Raji (cell line): ENCODE results near the gene DBNDD1.

Experiments
- POLR2A ChIP-seq: IDR thresholded peaks from 2 replicates; pipeline ENCODE4 v1.6.1; 2011; ENCODE audit warnings: low read depth, low read length, control low read depth; ENCODE audit not compliant: insufficient read depth

The DBNDD1 gene

DNA sequence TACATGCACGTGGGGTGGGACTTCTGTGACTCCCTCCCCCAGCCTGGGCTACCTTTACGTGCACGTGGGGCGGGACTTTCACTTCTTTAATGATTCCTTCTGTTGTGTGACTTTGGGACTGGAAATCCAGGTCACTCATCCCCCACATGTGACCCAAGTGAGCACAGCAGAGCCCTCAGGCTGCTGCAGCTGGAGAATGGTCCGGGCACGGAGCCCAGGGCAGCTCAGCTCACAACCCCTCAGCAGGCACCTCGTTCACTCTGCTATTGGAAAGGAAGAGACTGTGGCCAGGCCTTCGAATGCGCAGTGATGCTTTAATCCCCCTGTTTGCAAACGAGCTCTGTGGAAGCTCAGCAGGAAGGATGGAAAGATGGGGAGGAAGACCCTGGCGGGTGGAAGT is 14.7 kb downstream of the DBNDD1 start:
- no peak for TF ChIP-seq POLR2A

- TF ChIP-seq POLR2A: no peak
Measured at GRCh38 chr16:90002759-90003158, 16.5 kb downstream of the DBNDD1 start.

- TF ChIP-seq POLR2A: no peak
Measured at GRCh38 chr16:90001761-90002503, 17.3 kb downstream of the DBNDD1 start.

DNA sequence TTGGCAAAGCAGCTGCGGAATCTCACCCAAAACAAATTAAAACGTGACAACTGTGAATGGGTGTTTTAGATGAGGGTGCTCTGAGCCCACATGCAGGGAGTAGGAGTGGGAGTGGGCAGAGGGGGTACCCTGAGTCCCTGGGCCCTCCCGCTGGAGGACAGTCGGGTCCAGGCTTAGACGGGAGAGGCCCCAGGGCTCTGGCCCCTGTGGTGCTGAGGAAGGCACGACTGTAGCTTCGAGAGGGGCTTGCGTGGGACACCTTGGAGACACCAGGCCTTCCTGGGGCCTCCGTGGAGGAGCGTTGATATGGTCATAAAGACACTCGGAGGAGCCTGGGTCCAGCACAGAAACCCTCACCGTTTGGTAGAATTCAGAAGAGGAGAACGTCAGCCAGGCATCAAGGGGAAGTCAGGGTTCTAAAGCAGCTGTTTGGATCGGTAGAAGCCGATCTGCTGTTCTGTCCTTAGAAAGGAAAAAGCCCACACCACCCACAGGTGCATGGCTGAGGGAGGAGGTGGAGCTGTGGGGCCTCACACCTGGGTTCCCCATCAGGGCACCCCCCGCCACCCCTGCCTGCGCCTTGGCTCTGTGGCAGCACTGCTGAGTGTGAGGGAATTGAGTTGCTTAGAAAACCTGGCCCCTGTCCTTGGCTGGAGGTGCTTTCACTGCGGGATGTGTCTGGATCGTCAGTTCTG is 18.4 kb downstream of the DBNDD1 start:
- TF ChIP-seq POLR2A: no peak

- no peak for TF ChIP-seq POLR2A
Measured at GRCh38 chr16:89999831-90000574, 19.3 kb downstream of the DBNDD1 start.

DNA sequence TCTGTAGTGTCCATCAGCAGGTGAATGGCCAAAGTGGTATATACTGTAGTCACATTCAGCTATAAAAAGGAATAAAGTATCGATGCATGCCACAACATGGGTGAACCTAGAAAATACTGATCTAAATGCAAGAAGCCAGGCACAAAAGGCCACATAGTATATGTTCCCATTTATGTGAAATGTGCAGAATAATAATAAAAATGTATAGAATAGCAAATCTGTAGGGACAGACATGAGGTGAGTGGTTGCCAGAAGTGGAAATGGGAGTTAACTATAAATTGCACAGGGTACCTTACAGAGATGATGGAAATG is 23.1 kb downstream of the DBNDD1 start:
- TF ChIP-seq POLR2A: no peak

DNA sequence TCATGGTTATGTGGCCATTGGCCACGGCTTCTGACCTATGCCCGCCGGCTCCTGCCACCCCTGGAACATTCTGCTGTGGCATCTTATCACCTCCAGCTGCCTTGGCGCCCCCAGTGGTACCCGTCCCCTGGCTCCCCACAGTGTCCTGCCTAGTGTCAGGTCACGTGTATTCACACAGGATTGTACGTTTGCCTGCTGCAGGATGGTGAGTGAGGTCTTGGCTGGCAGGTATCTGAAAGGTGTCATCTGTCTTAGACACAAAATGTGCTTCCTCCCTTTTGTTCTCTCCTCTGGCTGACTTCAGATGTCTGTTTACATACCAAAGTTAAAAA is 24.9 kb downstream of the DBNDD1 start:
- no peak for TF ChIP-seq POLR2A

- no peak for TF ChIP-seq POLR2A
Measured at GRCh38 chr16:89993971-89994370, 25.3 kb downstream of the DBNDD1 start.

- TF ChIP-seq POLR2A: no peak
Measured at GRCh38 chr16:89993377-89993776, 25.9 kb downstream of the DBNDD1 start.

- TF ChIP-seq POLR2A: no peak
Measured at GRCh38 chr16:89990799-89991198, 28.5 kb downstream of the DBNDD1 start.

DNA sequence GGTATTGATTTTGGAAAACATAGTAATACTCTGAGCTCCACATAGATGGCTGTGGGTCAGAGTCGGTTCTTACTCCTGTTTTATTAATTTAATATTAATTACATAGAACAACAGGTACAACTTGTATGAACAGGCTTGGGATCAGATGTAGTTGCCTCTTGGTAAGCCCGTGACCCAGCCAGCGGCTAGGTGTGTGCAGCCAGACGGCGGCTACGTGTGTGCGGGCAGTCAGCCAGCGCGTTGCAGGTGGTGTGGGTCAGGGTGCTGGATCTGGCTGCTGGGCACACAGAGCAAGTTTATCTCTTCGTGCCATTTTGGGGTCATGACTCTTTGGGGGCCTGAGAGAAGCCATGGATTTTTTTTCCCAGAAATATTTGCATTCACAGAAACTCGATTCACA is 30.3 kb downstream of the DBNDD1 start:
- TF ChIP-seq POLR2A: no peak

DNA sequence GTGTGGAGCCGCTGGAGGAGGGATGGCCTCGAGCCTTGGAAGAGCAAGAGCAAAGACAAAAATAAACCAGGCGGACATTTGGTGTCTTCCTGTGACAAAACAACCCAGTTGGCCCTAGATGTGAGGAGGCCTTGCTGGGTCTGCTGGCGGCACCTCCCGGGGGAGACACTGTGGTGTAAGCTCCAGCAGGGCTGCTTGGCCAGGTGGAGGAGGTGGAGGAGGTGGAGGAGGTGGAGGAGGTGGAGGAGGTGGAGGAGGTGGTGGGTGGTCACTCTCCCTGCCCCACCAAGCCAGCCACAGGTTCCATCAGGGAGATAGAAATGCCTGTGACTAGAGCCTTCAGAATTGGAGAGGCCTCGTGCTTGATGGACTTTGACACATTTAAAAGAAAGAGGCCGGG is 32.1 kb downstream of the DBNDD1 start:
- TF ChIP-seq POLR2A: no peak

DNA sequence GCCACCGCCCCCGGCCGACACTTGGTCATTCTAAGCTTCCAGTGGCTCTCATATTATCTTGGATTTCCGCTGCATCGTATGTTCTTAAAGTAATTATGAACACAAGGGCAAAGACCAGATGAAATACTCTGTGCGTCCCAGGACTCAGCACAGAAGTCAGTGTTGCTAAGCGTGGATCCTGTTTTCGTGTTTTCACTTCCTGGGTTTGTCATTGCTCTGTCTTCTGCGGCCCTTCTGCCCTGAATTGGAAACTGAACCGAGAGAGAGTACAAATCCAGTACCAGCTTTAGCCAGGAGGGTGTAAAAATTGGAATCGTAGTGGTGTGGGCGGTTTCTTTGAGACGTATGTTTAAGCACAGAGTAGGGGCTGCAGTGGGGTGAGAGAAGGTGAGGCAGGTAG is 32.7 kb downstream of the DBNDD1 start:
- no peak for TF ChIP-seq POLR2A

- TF ChIP-seq POLR2A: no peak
Measured at GRCh38 chr16:89985219-89985618, 34.0 kb downstream of the DBNDD1 start.

DNA sequence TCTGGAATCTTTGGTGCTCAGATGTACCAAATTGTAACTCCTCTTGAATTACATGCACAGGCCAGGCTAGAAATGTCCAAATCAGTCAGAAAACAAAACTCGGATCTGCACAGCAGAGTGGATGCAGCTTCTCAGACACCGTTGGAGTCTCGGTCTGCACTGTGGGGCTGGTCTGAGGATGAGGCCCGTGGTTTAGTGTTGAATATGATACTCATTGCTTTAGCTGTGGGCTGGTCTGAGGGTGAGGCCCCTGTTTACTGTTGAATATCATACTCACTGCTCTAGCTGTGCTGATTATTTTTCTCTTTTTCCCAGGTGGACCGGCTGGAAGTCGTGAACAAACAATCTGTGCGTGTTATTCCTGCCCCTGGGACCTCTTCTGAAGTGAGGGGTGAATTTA is 35.0 kb downstream of the DBNDD1 start:
- TF ChIP-seq POLR2A: no peak

- TF ChIP-seq POLR2A: no peak
Measured at GRCh38 chr16:89983536-89983935, 35.7 kb downstream of the DBNDD1 start.
